GM23338 (cell line): ENCODE data around the gene BRICD5.

Source experiments
- CREB1 ChIP-seq: fragments of 250-450 bp; sonication (Bioruptor Pico); IDR thresholded peaks from 2 replicates; pipeline ENCODE4 v1.5.0; 2020; ENCODE audit warnings: low read depth, mild to moderate bottlenecking, moderate library complexity
- EZH2 ChIP-seq: fragments of 200-600 bp; sonication (generic); IDR thresholded peaks from one replicate; pipeline ENCODE4 v1.8.0; 2017; ENCODE audit warnings: antibody characterized with exemption, mild to moderate bottlenecking, low read depth; ENCODE audit not compliant: unreplicated experiment
- EZH2phosphoT487 ChIP-seq: fragments of 200-600 bp; sonication (generic); IDR thresholded peaks from one replicate; pipeline ENCODE4 v1.8.1; 2018; ENCODE audit warnings: antibody characterized with exemption; ENCODE audit not compliant: unreplicated experiment
- NANOG ChIP-seq: IDR thresholded peaks from 2 replicates; pipeline ENCODE4 v1.6.1; 2016; ENCODE audit warnings: antibody characterized with exemption, borderline replicate concordance
- POLR2AphosphoS5 ChIP-seq: IDR thresholded peaks from 2 replicates; pipeline ENCODE4 v1.6.1; 2016; ENCODE audit warnings: antibody characterized with exemption, low read depth
- TF ChIP-seq, protein P1 (sequence below), 2 experiments: fragments of 200-600 bp in 1 of 2; sonication (generic) in 1 of 2; conservative IDR thresholded peaks; 2 replicates each; pipeline versions ENCODE4 v1.5.1 to v1.6.1; 2016 to 2017; ENCODE audit warnings: antibody characterized with exemption in 2 of 2, low read depth in 2 of 2, mild to moderate bottlenecking in 2 of 2, moderate library complexity in 1 of 2

DNA sequence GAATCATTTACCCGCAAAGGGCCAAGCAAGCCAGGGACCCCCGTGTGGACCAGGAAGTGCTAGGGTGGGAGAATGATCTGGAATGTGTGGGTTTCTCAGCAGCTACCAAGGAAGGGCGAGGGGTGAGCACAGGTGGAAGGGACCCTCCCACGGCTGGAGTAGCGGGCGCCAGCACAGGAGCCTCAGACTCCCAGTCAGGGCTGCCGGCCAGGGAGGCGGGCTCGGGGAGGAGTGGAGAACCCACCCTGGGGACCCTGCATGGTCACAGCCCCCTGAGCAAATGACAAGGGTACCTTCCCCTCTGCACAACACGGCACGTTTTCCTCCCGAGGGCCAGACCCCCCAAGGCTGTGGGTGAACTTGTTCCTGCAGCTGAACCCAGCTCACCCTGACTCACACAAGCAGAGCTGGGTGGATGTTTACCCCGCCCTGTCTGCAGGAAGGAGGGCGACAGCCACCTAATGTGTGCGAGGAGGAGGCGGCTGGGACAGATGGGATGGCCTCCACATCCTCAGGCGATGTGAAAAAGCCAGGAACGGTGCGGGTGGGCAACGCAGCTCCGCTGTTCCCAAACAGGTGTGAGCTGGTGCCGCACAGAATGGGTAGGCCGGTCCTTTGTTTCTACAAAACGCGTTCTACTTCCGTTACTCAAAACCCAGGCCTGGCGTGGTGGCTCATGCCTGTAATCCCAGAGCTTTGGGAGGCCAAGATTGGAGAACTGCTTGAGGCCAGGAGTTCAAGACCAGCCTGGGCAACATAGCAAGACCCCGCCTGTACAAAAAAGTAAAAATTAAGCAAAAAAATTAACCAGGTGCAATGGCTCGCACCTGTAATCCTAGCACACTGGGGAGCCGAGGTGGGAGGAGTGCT lies 34.5 kb upstream of the BRICD5 start:
- TF ChIP-seq, protein P1, sequence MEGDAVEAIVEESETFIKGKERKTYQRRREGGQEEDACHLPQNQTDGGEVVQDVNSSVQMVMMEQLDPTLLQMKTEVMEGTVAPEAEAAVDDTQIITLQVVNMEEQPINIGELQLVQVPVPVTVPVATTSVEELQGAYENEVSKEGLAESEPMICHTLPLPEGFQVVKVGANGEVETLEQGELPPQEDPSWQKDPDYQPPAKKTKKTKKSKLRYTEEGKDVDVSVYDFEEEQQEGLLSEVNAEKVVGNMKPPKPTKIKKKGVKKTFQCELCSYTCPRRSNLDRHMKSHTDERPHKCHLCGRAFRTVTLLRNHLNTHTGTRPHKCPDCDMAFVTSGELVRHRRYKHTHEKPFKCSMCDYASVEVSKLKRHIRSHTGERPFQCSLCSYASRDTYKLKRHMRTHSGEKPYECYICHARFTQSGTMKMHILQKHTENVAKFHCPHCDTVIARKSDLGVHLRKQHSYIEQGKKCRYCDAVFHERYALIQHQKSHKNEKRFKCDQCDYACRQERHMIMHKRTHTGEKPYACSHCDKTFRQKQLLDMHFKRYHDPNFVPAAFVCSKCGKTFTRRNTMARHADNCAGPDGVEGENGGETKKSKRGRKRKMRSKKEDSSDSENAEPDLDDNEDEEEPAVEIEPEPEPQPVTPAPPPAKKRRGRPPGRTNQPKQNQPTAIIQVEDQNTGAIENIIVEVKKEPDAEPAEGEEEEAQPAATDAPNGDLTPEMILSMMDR (conservative IDR thresholded peaks at IDR 0.05; ENCODE audit: low read depth in 2 of 2), result no peak
- TF ChIP-seq NANOG, result no peak
- TF ChIP-seq EZH2, result no peak
- no peak for TF ChIP-seq CREB1 (CRISPR knock-in tag)
- TF ChIP-seq EZH2phosphoT487, result no peak
- no peak for TF ChIP-seq POLR2AphosphoS5
